Forelimb muscle (tissue), 1 donor: ENCODE measurements around the gene MYCBP2. TPM values are rescaled to one million over a fixed set of nuclear protein-coding genes. Genes with fewer than 3 reads are reported as not detected.
"Not testable (repeated sequence)": the region's sequence is repeated elsewhere in the genome, so short reads cannot be mapped to it uniquely, and the experiment has no call there.

Source experiments
- DNase-seq: peaks from one replicate; pipeline ENCODE4 v3.0.0-alpha.2; 2013; ENCODE audit warnings: low read depth
- polyA plus RNA-seq: library from polyadenylated mRNA; unstranded; fragments of 120-200 nt; gene quantifications from one replicate; pipeline ENCODE4 v1.2.1, GENCODE V29; 2013; ENCODE audit not compliant: insufficient read length

The MYCBP2 gene
- polyA plus RNA-seq, 1 donor, result 52.7 TPM

- no peak for DNase-seq
These were observed 108.6 kb downstream of the MYCBP2 start for GRCh38 chr13:77218274-77218673.

DNA sequence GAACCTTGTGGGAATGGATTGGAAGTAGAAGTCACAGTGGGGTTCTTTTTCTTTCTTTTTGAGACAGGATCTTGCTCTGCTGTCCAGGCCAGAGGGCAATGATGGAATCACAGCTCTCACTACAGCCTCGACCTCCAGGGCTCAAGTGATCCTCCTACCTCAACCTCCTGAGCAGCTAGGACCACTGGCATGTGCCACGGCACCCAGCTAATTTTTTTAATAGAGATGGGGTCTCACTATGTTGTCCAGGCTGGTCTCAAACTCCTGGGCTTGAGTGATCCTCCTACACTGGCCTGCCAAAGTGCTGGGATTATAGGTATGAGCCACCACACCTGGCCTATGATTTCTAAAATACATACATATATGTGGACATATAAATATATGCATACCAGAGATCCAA is 111.4 kb downstream of the MYCBP2 start:
- DNase-seq, result no peak

DNA sequence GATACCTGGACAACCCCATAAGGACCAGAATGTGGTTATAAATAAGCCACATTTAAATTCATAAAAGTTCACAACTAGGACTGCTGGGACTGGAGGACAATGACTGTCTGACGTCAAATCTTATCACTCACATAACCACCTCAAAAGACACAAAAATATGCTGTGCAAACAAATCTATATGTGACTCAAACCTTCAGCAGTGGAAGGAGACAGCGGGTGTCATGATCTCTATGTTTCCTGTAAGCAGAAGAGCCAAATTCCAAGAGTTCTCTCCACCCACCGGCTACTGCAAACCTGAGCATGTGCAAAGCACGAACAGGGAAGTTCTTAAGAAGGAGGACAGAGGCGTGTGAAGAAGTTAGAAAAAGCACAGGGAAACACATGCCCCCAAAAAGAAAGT is 113.2 kb downstream of the MYCBP2 start:
- DNase-seq, result no peak

DNA sequence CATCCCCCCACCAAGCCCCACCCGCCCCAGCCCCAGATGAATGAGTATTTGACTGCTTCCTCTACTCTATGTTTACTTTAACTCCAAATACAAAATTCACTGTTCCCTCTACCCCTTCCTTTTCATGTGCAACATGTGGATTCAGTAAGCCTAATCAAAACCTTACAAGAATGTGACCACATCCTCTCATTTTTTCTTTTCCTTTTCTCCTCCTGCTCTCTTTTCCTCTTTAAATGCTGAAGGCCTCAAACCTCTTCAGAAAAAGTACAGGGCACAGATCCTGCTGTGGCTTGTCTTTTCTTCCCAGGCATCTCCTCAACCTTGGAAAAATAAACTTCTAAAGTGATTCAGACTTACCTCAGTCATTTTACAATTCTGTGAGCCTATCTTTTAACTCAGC is 119.0 kb downstream of the MYCBP2 start:
- DNase-seq, result no peak

- DNase-seq, result not testable (repeated sequence)
These were observed 127.9 kb downstream of the MYCBP2 start for GRCh38 chr13:77198995-77199394.

- DNase-seq, result no peak
These were observed 130.8 kb downstream of the MYCBP2 start for GRCh38 chr13:77196052-77196618.

- DNase-seq, result no peak
These were observed 136.4 kb downstream of the MYCBP2 start for GRCh38 chr13:77190349-77190958.

GRCh38 chr13:77185721-77186120 is 141.2 kb downstream of the MYCBP2 start:
- no peak for DNase-seq

- DNase-seq, result no peak
These were observed 142.4 kb downstream of the MYCBP2 start for GRCh38 chr13:77184455-77184854.

DNA sequence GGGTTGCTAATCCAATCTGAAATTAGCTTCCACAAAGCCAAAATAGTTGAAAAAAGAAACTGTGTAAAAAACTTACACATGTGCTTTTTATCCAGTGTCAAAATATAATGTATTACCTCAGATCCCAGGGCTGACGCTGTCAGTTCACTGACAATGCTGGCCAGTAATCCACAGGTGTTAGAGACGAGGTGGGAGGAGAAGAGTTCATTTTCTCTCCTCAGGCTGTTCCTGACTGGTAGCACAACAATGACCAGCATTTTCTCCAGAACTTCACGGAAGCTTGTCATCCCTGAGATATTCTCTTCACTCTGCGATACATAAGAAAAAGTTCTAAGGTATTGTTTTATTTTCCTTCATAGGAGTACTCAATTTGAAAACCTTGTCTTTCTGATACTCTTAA is 146.9 kb downstream of the MYCBP2 start:
- DNase-seq, result no peak

DNA sequence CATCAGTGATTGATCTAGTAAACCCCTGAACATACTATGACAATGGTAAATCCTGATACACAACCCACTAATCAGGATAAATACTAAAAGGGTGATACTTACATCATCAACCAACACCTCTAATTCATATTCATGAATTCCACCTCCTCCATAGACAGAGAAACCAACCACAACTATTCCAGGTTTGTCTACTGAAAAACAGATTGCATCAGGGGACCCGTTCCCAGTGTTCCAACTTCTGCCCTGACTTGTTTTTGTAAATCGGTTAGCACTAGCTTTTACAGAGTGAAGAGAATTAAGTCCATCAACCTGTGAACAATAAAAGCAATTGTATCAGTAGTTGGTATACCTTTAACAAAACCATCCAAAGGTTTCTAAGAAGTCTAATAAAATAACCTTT is 149.2 kb downstream of the MYCBP2 start:
- no peak for DNase-seq

GRCh38 chr13:77176350-77176749 is 150.5 kb downstream of the MYCBP2 start:
- DNase-seq, result no peak

DNA sequence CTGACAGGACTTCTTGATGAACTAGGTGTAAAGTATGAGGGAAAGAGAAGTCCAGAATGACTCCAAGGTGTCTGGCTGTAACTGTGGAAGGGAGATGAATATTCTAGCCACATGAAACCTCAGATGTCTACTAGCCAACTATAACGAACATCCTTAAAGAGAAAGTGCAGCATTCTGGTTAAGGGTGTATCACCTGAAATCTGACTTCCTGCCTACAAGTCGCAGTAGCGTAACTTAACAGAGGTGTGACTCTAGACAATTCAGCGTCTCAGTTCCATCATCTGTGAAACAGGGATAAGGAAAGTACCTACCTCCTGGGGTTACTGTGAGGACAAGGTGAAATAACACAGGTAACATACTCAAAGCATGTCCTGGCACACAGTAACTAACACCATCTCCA is 154.2 kb downstream of the MYCBP2 start:
- DNase-seq, result no peak

DNA sequence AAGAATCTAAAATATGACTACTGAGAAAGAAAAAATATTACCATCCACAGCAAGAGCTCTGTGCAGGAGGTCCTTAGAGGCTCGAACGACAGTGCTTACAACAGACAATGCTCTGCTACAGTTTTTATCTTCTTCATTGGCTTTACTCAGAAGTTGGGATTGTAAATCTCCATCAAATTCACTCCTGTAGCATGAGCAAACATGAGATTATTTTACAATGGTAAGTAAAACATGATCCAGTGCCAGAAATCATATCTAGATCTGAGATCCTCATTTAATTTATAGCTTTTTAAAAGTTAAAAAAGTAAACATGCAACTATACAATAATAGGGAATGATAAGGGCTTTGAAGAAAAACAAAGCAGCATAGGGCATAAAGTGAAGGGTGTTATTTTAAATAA is 155.4 kb downstream of the MYCBP2 start:
- DNase-seq, result no peak

GRCh38 chr13:77168237-77168636 is 158.7 kb downstream of the MYCBP2 start:
- DNase-seq, result no peak

GRCh38 chr13:77150651-77151050 is 176.2 kb downstream of the MYCBP2 start:
- DNase-seq, result no peak

GRCh38 chr13:77143431-77143830 is 183.5 kb downstream of the MYCBP2 start:
- no peak for DNase-seq

- DNase-seq, result peak; percentile 4
These were observed 187.6 kb downstream of the MYCBP2 start for GRCh38 chr13:77139306-77139705.

DNA sequence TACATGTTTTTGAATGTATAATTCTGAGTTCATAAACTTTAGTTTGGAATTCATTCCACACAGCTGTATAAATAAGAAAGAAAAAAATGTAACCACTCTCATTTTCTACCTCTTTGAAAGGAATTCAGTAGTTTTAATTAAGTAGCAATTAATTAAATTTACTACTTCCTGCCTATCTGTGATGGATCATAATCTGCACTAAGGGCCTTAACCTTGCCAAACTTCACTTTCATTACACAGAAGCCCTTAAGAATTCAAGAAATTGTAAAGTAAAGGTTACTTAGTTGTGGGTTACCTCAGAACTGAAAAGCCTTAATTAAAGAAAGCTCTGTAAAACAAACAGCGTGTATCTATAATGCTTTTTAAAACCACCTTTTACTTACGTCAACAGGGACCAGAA is 188.1 kb downstream of the MYCBP2 start:
- DNase-seq, result no peak

DNA sequence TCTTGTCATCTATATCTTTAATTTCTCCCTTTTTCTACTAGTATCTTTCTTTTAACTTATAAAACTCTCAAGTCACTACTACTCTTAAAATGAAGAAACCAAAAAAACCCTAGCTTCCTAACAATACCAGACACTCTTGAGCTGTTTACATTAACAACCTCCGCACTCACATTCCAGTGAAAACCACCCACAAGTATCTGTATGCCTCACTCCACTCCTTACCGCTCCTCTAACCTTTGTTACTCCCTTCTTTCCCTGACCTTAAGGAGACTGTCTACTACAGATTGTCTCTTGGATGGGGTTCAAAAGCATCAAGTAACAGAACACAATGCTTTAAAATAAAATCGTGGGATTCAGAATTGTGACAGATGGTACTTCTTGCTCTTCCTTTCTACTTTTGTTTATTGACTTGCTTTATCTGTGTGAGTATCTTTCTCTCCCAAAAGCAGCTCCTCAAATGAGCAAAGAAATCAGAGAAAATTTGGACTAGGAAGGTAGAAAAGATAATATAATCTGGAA is 189.9 kb downstream of the MYCBP2 start:
- DNase-seq, result no peak

DNA sequence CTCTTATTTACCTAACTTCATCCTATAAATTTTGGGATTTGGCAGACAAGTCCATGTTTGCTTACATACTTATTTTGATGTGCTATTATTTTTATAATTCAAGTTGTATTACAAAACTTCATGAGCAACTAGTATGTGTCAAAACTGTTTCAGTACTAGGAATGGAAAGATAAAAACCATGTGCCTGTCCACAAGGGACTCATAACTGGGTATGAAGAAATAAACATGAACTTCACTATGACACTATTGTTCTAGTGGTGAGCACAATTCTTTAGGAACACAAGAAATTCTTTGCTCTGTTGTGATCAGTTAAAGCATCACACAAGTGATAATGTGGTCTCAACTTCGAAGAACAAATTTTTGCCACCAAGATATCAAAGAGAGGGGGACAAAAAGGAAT is 202.5 kb downstream of the MYCBP2 start:
- no peak for DNase-seq

DNA sequence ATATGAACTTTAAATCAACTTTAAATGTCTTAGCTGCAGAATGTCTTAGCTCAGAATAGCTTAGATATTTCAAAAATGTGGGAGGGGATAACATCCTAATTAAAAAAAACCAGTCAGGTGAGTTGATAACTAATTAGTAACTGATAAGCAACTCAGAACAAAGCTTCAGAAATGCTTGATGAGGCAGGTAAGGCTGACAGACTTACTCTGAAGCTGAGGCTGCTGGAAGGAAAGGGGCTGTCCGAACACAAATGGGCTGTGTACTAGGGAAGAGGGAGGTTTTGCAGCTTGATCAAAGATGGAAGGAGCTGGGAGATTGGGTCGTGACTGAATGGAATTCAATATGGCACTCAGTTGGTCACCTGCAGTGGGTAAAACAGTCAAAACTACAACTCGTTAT is 208.8 kb downstream of the MYCBP2 start:
- no peak for DNase-seq

DNA sequence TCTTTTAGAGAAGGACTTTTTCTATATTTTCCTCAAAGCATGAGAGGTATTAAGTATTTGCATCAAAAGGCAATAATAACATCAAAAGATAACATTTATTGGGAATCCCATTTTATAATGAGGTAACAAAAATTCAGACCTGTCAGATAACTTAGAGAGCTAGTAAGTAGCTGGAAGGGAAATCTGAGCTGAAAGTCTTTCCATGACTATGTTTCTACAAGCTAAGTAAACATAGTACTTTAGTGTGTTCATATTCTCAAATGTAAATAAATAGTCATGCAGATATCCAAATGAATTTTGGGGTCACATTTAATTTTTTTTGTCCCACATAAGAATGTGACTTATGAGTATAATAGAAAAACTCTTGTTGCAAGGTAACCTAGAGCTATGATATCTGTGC is 212.6 kb downstream of the MYCBP2 start:
- no peak for DNase-seq

DNA sequence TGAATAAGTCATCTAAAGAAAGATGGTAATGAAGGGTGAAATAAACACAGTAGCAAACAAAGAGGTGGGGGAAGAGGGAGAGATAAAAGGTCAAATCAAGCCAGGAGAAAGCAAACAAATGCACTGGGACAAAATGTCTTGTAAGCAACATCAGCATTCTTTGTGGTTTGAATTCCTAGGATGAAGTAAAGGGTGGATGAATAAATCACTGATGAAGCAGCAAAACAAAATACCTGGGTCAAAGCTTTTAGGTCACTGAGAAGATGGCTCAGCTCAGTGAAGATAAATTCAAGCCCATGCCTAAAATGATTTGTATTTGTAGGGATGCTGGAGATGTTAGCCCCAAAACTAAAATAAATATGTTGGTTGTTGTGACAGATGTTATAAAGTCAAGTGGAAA is 213.4 kb downstream of the MYCBP2 start:
- no peak for DNase-seq
